GM21717 (cell line): ENCODE results near the gene ADAMTS2.

ENCODE experiments used
- ATAC-seq: cut with Tn5 transposase; IDR thresholded peaks from one replicate; pipeline ENCODE4 v1.9.1; 2021; ENCODE audit warnings: mild to moderate bottlenecking, moderate library complexity; ENCODE audit not compliant: unreplicated experiment

Gene ADAMTS2

GRCh38 chr5:179187229-179187678, 158.0 kb downstream of the ADAMTS2 start:
- ATAC-seq = no peak

DNA sequence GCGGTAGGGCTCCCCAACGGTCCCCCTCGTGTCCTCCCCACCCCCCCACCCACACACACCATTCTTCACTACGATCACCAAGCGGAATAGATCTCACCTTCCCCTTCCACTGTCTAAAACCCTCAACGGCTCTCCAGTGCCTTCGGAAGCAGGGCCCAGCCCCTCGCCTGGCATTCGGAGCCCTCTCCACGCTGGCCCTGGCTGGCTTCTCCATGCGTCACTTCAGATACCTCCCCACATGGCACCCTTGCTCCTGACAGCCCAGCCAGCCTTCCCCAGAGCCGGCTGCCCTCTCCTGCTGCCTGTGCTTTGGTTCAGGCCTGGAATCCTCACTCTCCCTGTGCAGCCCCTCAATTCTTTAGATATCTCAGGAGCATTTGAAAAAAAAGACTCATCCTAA, 158.5 kb downstream of the ADAMTS2 start:
- ATAC-seq = no peak

DNA sequence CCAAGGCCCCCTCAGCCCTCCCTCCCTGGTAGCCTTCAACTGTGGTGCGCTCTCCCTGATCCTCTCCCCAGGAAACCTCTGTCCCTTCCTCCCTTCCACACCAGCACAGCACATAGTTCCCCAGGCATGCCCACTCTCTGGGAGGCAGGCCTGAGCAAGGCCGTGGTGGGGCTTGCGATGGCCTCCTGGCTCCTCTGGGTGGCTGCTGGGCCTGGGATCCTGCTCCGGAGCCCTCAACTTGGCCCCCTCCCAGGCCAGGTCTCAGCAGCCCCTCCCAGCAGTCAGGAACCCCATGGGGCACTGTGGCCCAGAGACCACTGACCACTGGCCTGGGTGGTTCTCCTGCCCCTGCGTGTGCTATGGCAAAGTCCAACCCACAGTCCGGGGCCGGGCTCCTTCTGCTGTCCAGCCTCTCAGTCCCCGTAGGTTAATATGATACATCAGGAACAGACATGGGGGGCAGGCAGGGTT, 159.3 kb downstream of the ADAMTS2 start:
- no peak for ATAC-seq

- no peak for ATAC-seq
Observed at GRCh38 chr5:179185256-179185940, 159.9 kb downstream of the ADAMTS2 start.

DNA sequence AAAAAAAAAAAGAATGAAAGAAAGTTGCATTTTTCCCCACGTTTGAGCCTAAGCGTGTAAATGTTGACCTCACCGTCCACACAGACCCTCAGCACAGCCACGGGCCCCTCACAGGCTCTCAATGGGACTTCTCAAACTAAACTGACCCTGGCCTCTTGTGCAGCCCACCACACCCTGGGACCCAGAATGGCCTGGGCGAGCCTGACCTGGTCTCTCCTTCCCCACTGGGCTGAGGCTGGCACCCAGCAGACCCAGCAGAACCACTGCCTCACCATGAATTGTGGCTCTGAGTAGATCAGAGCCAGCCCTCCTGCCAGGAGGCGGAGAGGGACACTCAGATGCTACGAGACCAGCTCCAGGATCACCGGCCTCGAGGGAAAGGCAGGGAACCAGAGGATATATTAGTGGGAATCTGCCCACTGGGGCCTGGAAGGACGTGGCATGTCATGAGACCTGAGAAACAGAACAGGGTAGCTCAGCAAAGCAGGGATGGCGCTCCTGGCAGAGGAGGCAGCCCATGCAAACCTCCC, 160.7 kb downstream of the ADAMTS2 start:
- ATAC-seq = no peak

- no peak for ATAC-seq
Observed at GRCh38 chr5:179183481-179183880, 161.8 kb downstream of the ADAMTS2 start.

GRCh38 chr5:179182601-179183000, 162.7 kb downstream of the ADAMTS2 start:
- ATAC-seq = no peak

DNA sequence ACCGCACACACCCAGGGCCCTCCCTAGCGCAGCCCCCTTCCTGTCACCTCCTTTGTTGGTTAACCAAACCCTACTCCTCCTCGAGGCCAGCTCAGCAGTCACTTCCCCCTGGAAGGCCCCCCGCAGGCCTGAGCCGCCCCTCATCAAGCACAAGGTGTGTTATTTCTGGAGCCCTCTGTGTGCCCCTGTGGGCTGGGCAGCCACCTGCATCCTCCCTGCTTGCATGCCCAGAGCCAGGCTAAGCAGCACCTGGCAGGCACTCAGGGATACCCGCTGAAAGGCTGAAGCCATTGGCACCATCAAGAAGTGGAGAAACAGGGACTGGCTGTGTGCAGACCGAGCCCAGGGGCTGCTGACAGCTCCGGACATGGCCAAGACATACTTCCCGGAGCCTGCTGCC, 163.3 kb downstream of the ADAMTS2 start:
- no peak for ATAC-seq

DNA sequence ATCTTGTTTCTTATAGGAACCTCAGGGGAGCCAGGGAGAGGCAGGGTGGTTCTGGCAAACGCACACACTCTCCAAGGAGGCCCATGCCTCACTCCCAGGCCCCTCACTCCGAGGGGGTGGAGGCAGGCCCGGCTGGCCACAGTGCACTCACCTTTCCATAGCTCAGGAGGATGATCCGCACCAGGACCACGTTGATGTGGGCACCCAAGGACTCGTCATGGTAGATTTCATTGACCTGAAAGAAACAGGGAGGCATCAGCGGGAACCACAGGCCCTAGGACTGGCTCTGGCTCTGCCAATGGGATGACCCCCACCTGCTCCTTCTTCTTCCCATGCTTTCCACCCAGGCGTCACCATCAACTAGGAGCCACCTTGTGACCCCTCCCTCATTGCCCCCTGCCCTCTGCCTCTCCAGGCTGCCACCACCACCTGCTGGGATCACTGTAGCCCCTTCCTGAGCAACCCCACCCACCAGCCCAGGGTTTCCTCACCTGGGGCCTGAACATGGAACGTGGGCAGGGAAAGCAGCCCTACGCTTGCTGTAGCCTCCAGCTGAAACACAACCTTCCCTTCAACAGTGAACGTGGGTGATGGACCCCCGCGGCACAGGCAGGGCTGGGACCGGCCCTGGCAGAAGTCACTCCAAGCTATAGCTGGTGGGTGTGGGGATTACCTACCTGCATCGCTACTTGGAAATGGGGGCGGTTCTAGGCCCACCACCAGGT, 164.2 kb downstream of the ADAMTS2 start:
- no peak for ATAC-seq

DNA sequence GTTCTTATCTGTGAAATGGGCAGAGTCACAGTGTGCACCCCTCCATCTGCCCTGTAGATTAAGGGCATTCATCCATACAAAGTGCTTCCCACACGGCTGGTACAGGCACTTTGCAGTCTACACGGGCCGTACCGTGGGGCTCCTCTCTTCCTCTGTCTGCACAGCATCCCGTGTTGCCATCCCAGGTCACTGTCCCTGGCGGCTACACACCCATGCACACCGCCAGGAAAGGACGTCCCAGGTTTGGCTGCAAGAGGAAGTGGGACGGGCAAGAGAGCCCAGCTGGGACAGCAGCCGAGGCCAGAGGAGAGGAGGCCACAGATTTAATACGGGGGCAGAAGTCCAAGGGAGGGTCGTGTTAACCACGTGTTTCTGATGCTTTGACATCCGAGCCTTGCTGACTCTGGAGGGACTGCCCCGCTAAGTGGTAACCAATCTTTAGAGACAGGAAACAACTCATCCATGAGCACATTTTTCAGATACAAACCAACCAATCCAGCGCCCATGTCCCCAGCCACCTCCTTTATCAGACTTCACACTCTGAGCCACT, 165.1 kb downstream of the ADAMTS2 start:
- ATAC-seq = no peak

DNA sequence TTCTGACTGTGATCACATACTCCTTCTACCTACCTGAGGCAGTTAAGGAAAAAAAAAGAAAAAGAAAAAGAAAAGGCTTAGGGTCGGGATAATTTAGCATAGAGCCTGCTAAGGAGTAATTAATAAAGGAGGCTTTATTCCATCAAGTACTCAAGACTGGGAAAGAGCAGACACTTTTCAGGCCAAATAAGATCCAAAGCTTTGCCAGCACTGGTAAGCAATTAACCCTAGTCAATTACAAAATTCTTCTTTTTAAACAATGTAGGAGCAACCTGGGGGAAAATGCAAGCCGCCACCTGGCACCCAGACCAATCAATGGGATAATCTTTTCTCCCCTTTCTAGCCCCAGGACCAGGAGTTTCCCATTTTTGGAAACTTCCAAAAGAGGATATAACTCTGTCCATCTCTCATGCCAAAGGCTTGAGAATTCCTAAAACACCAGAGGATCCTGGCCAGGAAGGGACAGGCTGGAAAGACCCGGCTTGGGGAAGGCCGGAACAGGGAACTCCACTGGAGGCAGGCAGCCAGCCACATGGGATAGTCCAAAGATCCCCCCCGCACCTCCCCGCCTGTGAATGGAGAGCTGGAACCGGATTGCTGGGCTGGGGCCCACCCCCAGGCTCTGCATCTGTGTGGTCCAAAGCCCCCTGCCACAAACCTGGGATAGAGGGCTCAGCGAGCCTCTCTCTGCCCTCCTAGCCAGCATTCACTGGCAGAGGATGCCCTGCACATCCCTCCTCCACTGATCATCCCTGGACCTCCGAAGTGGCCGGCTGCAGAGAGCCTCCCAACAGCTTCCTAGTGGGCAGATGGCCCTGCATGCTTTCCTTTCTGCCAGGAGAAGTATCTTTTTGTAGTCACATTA, 167.3 kb downstream of the ADAMTS2 start:
- ATAC-seq = no peak

DNA sequence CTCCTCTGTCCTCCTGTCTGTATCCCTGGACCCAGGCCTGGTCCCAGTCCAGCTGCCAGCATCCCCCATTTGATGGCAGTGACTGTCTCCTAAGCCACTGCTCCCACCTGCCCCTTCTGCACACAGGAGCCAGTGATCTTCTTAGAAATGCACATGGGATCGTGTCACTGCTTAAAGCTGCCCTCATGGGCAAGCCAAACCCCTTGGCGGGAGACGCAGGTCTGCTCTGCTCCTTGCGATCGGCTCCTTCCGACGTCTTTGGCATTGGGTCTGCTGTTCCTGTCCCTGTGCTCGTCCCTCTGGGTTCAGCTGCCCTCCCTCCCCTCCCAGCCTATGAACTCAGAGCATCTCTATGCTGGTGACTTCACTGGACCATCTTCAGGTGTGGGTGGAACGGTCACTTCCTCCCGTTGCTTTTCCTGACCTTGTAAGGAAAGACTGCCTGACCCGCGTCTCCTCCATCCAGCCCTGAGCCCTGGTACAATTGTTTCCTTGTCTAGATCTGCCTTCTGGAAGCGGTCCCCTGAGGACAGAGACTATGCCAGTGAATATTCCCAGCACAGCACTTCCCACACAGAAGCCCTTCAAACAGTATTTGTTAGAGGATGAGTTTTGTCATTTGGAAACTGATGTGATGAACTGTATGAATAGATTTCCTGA, 168.6 kb downstream of the ADAMTS2 start:
- ATAC-seq = no peak

GRCh38 chr5:179176166-179176565, 169.1 kb downstream of the ADAMTS2 start:
- no peak for ATAC-seq

- ATAC-seq = no peak
Observed at GRCh38 chr5:179171816-179172745, 173.2 kb downstream of the ADAMTS2 start.

GRCh38 chr5:179171251-179171815, 173.9 kb downstream of the ADAMTS2 start:
- no peak for ATAC-seq

DNA sequence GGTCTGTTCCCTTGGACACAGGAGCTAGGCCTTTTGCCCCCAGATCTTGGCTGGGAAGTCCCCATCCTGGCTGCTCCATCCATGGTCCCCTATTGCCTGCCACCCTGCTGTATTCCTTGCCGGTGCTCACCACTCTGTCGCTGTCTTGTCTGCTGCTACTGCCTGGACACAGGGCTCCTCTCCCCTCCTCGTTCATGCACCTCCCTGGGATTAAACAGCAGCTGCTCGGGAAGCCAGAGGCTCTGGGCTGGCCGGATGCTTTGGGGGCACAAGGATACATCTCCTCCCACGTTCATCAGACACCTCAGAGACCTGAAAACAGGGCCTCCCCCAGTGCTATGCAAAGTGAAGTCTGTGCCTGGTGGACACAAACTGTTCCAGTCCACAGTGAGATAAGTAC, 174.7 kb downstream of the ADAMTS2 start:
- no peak for ATAC-seq

GRCh38 chr5:179169836-179170235, 175.4 kb downstream of the ADAMTS2 start:
- ATAC-seq = no peak

DNA sequence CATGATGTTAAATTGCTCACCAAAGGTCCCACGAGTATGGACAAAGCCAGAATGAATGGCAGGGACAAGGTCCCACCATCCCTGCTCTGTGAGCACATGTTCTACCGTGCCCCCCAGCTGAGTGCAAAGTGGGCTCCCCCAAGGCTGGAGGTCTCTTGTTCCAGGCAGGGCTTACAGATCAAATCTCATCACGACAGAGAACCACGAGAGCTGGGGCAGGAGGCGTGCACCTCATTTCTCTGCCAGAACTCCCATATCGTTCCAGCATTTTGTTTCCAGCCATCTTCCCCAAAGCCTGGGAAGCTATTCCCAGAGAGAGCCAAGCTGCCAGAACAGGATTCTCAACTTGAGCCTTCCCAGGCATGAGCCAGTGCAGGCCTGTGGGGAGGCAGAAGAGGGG, 176.6 kb downstream of the ADAMTS2 start:
- ATAC-seq = no peak

- ATAC-seq = no peak
Observed at GRCh38 chr5:179167871-179168451, 177.3 kb downstream of the ADAMTS2 start.
